Hepatocyte (in vitro differentiated cells): ENCODE measurements around the gene AKR1C1. TPM values are rescaled to one million over a fixed set of nuclear protein-coding genes. Genes with fewer than 3 reads are reported as not detected.
A peak's percentile ranks its signal among the peaks of the same experiment; 100 is the strongest.

ENCODE experiments used
- DNase-seq: peaks from one replicate; pipeline ENCODE4 v3.0.0-alpha.2; 2016; ENCODE audit warnings: low spot score
- H2AFZ ChIP-seq: fragments of 200-600 bp; sonication (generic); 2 replicates; pipeline ENCODE4 v1.6.0; 2016; ENCODE audit warnings: antibody characterized with exemption, mild to moderate bottlenecking
- H3K27ac ChIP-seq: fragments of 200-600 bp; sonication (generic); 2 replicates; pipeline ENCODE4 v1.5.1; 2016; ENCODE audit warnings: mild to moderate bottlenecking
- H3K27me3 ChIP-seq: fragments of 200-600 bp; sonication (generic); 2 replicates; pipeline ENCODE4 v1.6.1; 2016
- H3K36me3 ChIP-seq: fragments of 200-600 bp; sonication (generic); replicated peaks from 2 replicates; pipeline ENCODE4 v1.5.1; 2016; ENCODE audit warnings: low read depth; ENCODE audit not compliant: insufficient read depth
- H3K4me1 ChIP-seq: fragments of 200-600 bp; sonication (generic); 2 replicates; pipeline ENCODE4 v1.5.1; 2016; ENCODE audit warnings: mild to moderate bottlenecking, moderate library complexity; ENCODE audit not compliant: insufficient read depth
- H3K4me2 ChIP-seq: fragments of 200-600 bp; sonication (generic); 2 replicates; pipeline ENCODE4 v1.6.0; 2016
- H3K4me3 ChIP-seq: fragments of 200-600 bp; sonication (generic); 2 replicates; pipeline ENCODE4 v1.5.1; 2016; ENCODE audit warnings: mild to moderate bottlenecking
- H3K79me2 ChIP-seq: fragments of 200-600 bp; sonication (generic); 2 replicates; pipeline ENCODE4 v1.6.0; 2017; ENCODE audit warnings: mild to moderate bottlenecking
- H3K9me2 ChIP-seq: fragments of 200-600 bp; sonication (generic); replicated peaks from 2 replicates; pipeline ENCODE4 v1.6.0; 2017; ENCODE audit warnings: mild to moderate bottlenecking; ENCODE audit not compliant: insufficient read depth
- H3K9me3 ChIP-seq: fragments of 200-600 bp; sonication (generic); 2 replicates; pipeline ENCODE4 v1.5.1; 2016; ENCODE audit warnings: low read depth, mild to moderate bottlenecking
- H4K20me1 ChIP-seq: fragments of 200-600 bp; sonication (generic); 2 replicates; pipeline ENCODE4 v1.6.0; 2016; ENCODE audit warnings: mild to moderate bottlenecking; ENCODE audit not compliant: insufficient read depth, poor library complexity, severe bottlenecking
- EZH2 ChIP-seq: fragments of 200-600 bp; sonication (generic); IDR thresholded peaks from 2 replicates; pipeline ENCODE4 v1.6.1; 2016; ENCODE audit warnings: antibody characterized with exemption, mild to moderate bottlenecking, borderline replicate concordance
- EZH2phosphoT487 ChIP-seq: fragments of 200-600 bp; sonication (generic); IDR thresholded peaks from one replicate; pipeline ENCODE4 v1.6.1; 2018; ENCODE audit warnings: antibody characterized with exemption, mild to moderate bottlenecking, low read depth, moderate library complexity; ENCODE audit not compliant: unreplicated experiment, severe bottlenecking
- WGBS: methylation state at CpG from one replicate; pipeline ENCODE4 v1.1.6; 2016; ENCODE audit warnings: low lambda C conversion rate; ENCODE audit errors: missing lambda C conversion rate; 5-methylcytosine and 5-hydroxymethylcytosine counted together
- polyA plus RNA-seq: library from polyadenylated mRNA; unstranded; fragments of >200 nt; fragmentation: Nextera tagmentation; extraction: Ambion mirVana; gene quantifications from 2 replicates; pipeline ENCODE4 v1.2.1, GENCODE V29; 2016
- total RNA-seq: library from RNA; depleted of rRNA; stranded (reverse); fragments of >200 nt; gene quantifications from 2 replicates; pipeline ENCODE4 v1.2.3, GENCODE V29; 2014
- TF ChIP-seq, protein P1 (sequence below): fragments of 200-600 bp; sonication (generic); IDR thresholded peaks from 2 replicates; pipeline ENCODE4 v1.5.1; 2016; ENCODE audit warnings: antibody characterized with exemption, mild to moderate bottlenecking; ENCODE audit not compliant: poor library complexity

AKR1C1 gene
- total and polyA plus RNA-seq, 2 experiments from 2014 or later: 106 to 175 TPM

- Histone ChIP-seq H4K20me1 (no peaks in the 10 kb centered on the region), H3K4me2 (no peak overlapping the region), H3K27me3 (no peaks in the 10 kb centered on the region), H3K36me3 (no peaks in the 10 kb centered on the region), H3K79me2 (no peaks in the 10 kb centered on the region), H3K27ac (no peak overlapping the region), H2AFZ (no peak overlapping the region), H3K9me2 (no peaks in the 10 kb centered on the region), H3K4me1 (peaks cover 10% of the 10 kb centered on the region), H3K9me3 (no peaks in the 10 kb centered on the region), H3K4me3 (no peak overlapping the region)
- DNase-seq: no peak
- TF ChIP-seq EZH2 (no peak), EZH2phosphoT487 (no peak)
- TF ChIP-seq, protein P1, sequence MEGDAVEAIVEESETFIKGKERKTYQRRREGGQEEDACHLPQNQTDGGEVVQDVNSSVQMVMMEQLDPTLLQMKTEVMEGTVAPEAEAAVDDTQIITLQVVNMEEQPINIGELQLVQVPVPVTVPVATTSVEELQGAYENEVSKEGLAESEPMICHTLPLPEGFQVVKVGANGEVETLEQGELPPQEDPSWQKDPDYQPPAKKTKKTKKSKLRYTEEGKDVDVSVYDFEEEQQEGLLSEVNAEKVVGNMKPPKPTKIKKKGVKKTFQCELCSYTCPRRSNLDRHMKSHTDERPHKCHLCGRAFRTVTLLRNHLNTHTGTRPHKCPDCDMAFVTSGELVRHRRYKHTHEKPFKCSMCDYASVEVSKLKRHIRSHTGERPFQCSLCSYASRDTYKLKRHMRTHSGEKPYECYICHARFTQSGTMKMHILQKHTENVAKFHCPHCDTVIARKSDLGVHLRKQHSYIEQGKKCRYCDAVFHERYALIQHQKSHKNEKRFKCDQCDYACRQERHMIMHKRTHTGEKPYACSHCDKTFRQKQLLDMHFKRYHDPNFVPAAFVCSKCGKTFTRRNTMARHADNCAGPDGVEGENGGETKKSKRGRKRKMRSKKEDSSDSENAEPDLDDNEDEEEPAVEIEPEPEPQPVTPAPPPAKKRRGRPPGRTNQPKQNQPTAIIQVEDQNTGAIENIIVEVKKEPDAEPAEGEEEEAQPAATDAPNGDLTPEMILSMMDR: no peak
Measured at GRCh38 chr10:4977025-4977424, 13.8 kb downstream of the AKR1C1 start.

DNA sequence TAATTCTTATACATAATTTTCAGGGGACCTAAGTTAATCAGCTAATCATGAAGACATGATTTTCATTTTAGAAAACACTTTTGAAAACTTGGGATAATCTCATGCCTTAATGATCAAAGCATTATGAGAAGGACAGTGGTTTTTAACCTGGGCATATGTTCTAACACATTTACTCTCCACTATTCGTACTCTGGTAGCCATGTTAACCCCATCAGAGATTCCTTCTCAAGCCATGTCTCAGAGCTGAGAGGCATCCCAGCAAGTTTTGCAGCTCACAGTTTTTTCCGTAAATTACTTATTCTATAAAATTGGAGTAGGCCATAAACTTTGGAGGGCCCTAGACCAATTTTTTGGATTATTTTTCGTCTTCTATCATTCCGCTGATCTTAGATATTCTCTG lies 15.7 kb downstream of the AKR1C1 start:
- Histone ChIP-seq H4K20me1 (no peaks in the 10 kb centered on the region), H3K9me3 (no peaks in the 10 kb centered on the region), H3K4me2 (no peak overlapping the region), H3K27me3 (no peaks in the 10 kb centered on the region), H3K36me3 (no peaks in the 10 kb centered on the region), H3K79me2 (no peaks in the 10 kb centered on the region), H3K4me3 (no peak overlapping the region), H3K27ac (no peak overlapping the region), H2AFZ (no peak overlapping the region), H3K4me1 (peaks cover 14% of the 10 kb centered on the region), H3K9me2 (no peaks in the 10 kb centered on the region)
- 93% methylated on average over 4 of the region's 4 CpGs for WGBS
- TF ChIP-seq EZH2phosphoT487 (no peak), EZH2 (no peak)
- TF ChIP-seq, protein P1: no peak
- no peak for DNase-seq

- Histone ChIP-seq H4K20me1 (no peaks in the 10 kb centered on the region), H3K4me2 (no peak overlapping the region), H3K4me1 (peaks cover 14% of the 10 kb centered on the region), H3K9me3 (no peaks in the 10 kb centered on the region), H3K79me2 (no peaks in the 10 kb centered on the region), H3K36me3 (no peaks in the 10 kb centered on the region), H2AFZ (no peak overlapping the region), H3K4me3 (no peak overlapping the region), H3K27ac (peak overlapping the region; percentile 89), H3K27me3 (no peaks in the 10 kb centered on the region), H3K9me2 (no peaks in the 10 kb centered on the region)
- WGBS: 91% methylated on average over 2 of the region's 2 CpGs
- DNase-seq: no peak
- TF ChIP-seq, protein P1: no peak
- TF ChIP-seq EZH2 (no peak), EZH2phosphoT487 (no peak)
Measured at GRCh38 chr10:4980793-4981192, 17.6 kb downstream of the AKR1C1 start.
